B cell (primary cell): ENCODE data around the gene BEGAIN. TPM values are rescaled to one million over a fixed set of nuclear protein-coding genes. Genes with fewer than 3 reads are reported as not detected.

Experiments used
- ATAC-seq: fragments of 200-7000 bp; cut with Tn5 transposase; one replicate; pipeline ENCODE4 v1.10.0; 2021; ENCODE audit warnings: low read depth, mild to moderate bottlenecking, moderate number of reproducible peaks, moderate library complexity
- CTCF ChIA-PET: fragments of 350-600 bp; sonication (Branson Sonifier 250); formaldehyde crosslinking; loops from one replicate; lab custom pipeline; 2021; ENCODE audit warnings: antibody characterized with exemption, inconsistent platforms; lab: Charles Lee
- POLR2A ChIA-PET: fragments of 350-600 bp; sonication (Branson Sonifier 250); formaldehyde crosslinking; loops from one replicate; lab custom pipeline; 2021; ENCODE audit warnings: antibody characterized with exemption; lab: Charles Lee
- DNase-seq: peaks from one replicate; pipeline ENCODE4 v3.0.0; 2013
- H2AFZ ChIP-seq: 2 replicates; pipeline ENCODE4 v1.6.1; 2012; ENCODE audit warnings: mild to moderate bottlenecking, low read depth, low read length; ENCODE audit not compliant: insufficient read depth, poor library complexity, severe bottlenecking
- H3K27ac ChIP-seq, 2 donors: 1 replicate in 1 of 2; 2 replicates in 1 of 2; pipeline ENCODE4 v1.5.1; 2012 to 2013; ENCODE audit warnings: low read length in 2 of 2, mild to moderate bottlenecking in 2 of 2, moderate library complexity in 1 of 2
- H3K27me3 ChIP-seq, 4 experiments: fragments of 200-600 bp in 1 of 4; sonication (generic) in 1 of 4; replicated peaks in 1 of 4; 1 replicate in 2 of 4; 2 replicates in 2 of 4; pipeline versions ENCODE4 v1.6.1 to v1.7.0; 2013 to 2016; ENCODE audit warnings: low read length in 3 of 4, mild to moderate bottlenecking in 2 of 4, mixed read lengths in 1 of 4, moderate library complexity in 1 of 4; ENCODE audit not compliant: insufficient read depth in 4 of 4, control insufficient read depth in 3 of 4; ENCODE audit errors: control extremely low read depth in 1 of 4
- H3K36me3 ChIP-seq, 2 experiments: replicated peaks in 1 of 2; 1 replicate in 1 of 2; 2 replicates in 1 of 2; pipeline versions ENCODE4 v1.6.1 to v1.7.1; 2013; ENCODE audit warnings: low read length in 1 of 2; ENCODE audit not compliant: insufficient read depth in 2 of 2, control insufficient read depth in 1 of 2; ENCODE audit errors: control extremely low read depth in 1 of 2, extremely low read depth in 1 of 2
- H3K4me1 ChIP-seq, 2 donors: fragments of 200-600 bp in 1 of 2; sonication (generic) in 1 of 2; 1 replicate in 1 of 2; 2 replicates in 1 of 2; pipeline versions ENCODE4 v1.5.1 to v1.6.1; 2013 to 2017; ENCODE audit warnings: low read length in 2 of 2; ENCODE audit not compliant: control insufficient read depth in 2 of 2, insufficient read depth in 2 of 2
- H3K4me2 ChIP-seq: replicated peaks from 2 replicates; pipeline ENCODE3; 2012; ENCODE audit warnings: mild to moderate bottlenecking, low read depth, low read length; ENCODE audit not compliant: poor library complexity, severe bottlenecking
- H3K4me3 ChIP-seq, 5 experiments: fragments of 200-600 bp in 1 of 5; sonication (generic) in 1 of 5; 1 replicate in 3 of 5; 2 replicates in 2 of 5; pipeline versions ENCODE4 v1.5.1 to v1.7.0; 2011 to 2016; ENCODE audit warnings: low read length in 4 of 5, mild to moderate bottlenecking in 4 of 5, low read depth in 2 of 5, control low read depth in 1 of 5, moderate library complexity in 1 of 5; ENCODE audit not compliant: insufficient read depth in 1 of 5; ENCODE audit errors: control extremely low read depth in 1 of 5, extremely low read depth in 1 of 5
- H3K79me2 ChIP-seq: fragments of 200-600 bp; sonication (generic); one replicate; pipeline ENCODE4 v1.6.0; 2016; ENCODE audit warnings: low read length; ENCODE audit not compliant: control insufficient read depth, insufficient read depth
- H3K9ac ChIP-seq: fragments of 200-600 bp; sonication (generic); 2 replicates; pipeline ENCODE4 v1.6.1; 2017; ENCODE audit warnings: mild to moderate bottlenecking, low read length, moderate library complexity
- H3K9me3 ChIP-seq, 3 donors: one replicate each; pipeline versions ENCODE4 v1.6.1 to v1.7.1; 2013; ENCODE audit warnings: low read length in 2 of 3; ENCODE audit not compliant: control insufficient read depth in 2 of 3, insufficient read depth in 1 of 3; ENCODE audit errors: control extremely low read depth in 1 of 3
- H4K20me1 ChIP-seq: 2 replicates; pipeline ENCODE4 v1.6.0; 2012; ENCODE audit warnings: mild to moderate bottlenecking, low read length; ENCODE audit not compliant: insufficient read depth, control insufficient read depth, poor library complexity, severe bottlenecking
- H3K27ac Mint-ChIP-seq: one replicate; pipeline ENCODE4 v1.8.0; 2021; ENCODE audit warnings: mixed read lengths
- H3K27me3 Mint-ChIP-seq: one replicate; pipeline ENCODE4 v1.8.0; 2021; ENCODE audit warnings: mixed read lengths
- H3K4me1 Mint-ChIP-seq: one replicate; pipeline ENCODE4 v1.8.0; 2021; ENCODE audit warnings: mixed read lengths
- H3K4me3 Mint-ChIP-seq: one replicate; pipeline ENCODE4 v1.8.0; 2021; ENCODE audit warnings: mixed read lengths
- H3K9me3 Mint-ChIP-seq: one replicate; pipeline ENCODE4 v1.8.0; 2022; ENCODE audit warnings: mixed read lengths; ENCODE audit not compliant: insufficient read depth
- EZH2 ChIP-seq: IDR thresholded peaks from 2 replicates; pipeline ENCODE4 v1.6.1; 2012; ENCODE audit warnings: borderline replicate concordance, low read depth, mild to moderate bottlenecking, moderate library complexity, low read length; ENCODE audit not compliant: insufficient read depth, poor library complexity, severe bottlenecking
- WGBS: methylation state at CpG from one replicate; pipeline ENCODE4 v1.1.5; 2013; ENCODE audit warnings: missing lambda C conversion rate; ENCODE audit not compliant: insufficient coverage; 5-methylcytosine and 5-hydroxymethylcytosine counted together
- intact Hi-C: fragments of 100-400 bp; cut with micrococcal nuclease; formaldehyde crosslinking; loops from one replicate; pipeline ENCODE4 v1.10.0; 2022
- polyA plus RNA-seq: library from polyadenylated mRNA; depleted of rRNA; stranded (reverse); fragments of >200 nt; gene quantifications from 2 replicates; pipeline ENCODE4 v1.2.3, GENCODE V29; 2012
- total RNA-seq, 2 donors: library from RNA; stranded (reverse); fragments of 120-200 nt in 1 of 2; gene quantifications; 1 replicate in 1 of 2; 2 replicates in 1 of 2; pipeline versions ENCODE4 v1.2.3 to v1.2.4, GENCODE V29; 2013 to 2022
- TF ChIP-seq, protein P1 (sequence below): fragments of 200-600 bp; IDR thresholded peaks from one replicate; pipeline ENCODE4 v1.8.0; 2022; ENCODE audit warnings: antibody characterized with exemption, mild to moderate bottlenecking

Gene BEGAIN
- total and polyA plus RNA-seq, 2 donors (not counting 1 experiment from before 2014, with no cell fraction given): 4.9 TPM; not detected in 1

GRCh38 chr14:100561005-100561404 lies 26.2 kb downstream of the BEGAIN start:
- Mint-ChIP-seq H3K4me3 (no peak overlapping the region), H3K27me3 (peaks cover 23% of the 10 kb centered on the region), H3K4me1 (peaks cover 3% of the 10 kb centered on the region), H3K9me3 (no peaks in the 10 kb centered on the region), H3K27ac (no peak overlapping the region)
- DNase-seq (no peak), ATAC-seq (no peak)
- intact Hi-C loops: no loop called here
- ChIA-PET POLR2A (no interaction called here), CTCF (no interaction called here)
- TF ChIP-seq, protein P1, sequence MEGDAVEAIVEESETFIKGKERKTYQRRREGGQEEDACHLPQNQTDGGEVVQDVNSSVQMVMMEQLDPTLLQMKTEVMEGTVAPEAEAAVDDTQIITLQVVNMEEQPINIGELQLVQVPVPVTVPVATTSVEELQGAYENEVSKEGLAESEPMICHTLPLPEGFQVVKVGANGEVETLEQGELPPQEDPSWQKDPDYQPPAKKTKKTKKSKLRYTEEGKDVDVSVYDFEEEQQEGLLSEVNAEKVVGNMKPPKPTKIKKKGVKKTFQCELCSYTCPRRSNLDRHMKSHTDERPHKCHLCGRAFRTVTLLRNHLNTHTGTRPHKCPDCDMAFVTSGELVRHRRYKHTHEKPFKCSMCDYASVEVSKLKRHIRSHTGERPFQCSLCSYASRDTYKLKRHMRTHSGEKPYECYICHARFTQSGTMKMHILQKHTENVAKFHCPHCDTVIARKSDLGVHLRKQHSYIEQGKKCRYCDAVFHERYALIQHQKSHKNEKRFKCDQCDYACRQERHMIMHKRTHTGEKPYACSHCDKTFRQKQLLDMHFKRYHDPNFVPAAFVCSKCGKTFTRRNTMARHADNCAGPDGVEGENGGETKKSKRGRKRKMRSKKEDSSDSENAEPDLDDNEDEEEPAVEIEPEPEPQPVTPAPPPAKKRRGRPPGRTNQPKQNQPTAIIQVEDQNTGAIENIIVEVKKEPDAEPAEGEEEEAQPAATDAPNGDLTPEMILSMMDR: no peak
- TF ChIP-seq EZH2: no peak
- no peak overlapping the region for H3K27ac ChIP-seq
- peaks cover 0 to 6% of the 10 kb centered on the region in 2 donors for H3K4me1 ChIP-seq
- H3K79me2 ChIP-seq: no peaks in the 10 kb centered on the region
- H3K9me3 ChIP-seq: peaks cover 0 to 2% (median 0%) of the 10 kb centered on the region in 3 donors
- H3K27me3 ChIP-seq: peaks cover 0 to 5% (median 1%) of the 10 kb centered on the region in 4 experiments
- no peak overlapping the region for H3K4me2 ChIP-seq
- 83% methylated on average over 14 of the region's 15 CpGs for WGBS
- no peaks in the 10 kb centered on the region for H4K20me1 ChIP-seq
- no peak overlapping the region for H3K4me3 ChIP-seq
- no peak overlapping the region for H3K9ac ChIP-seq
- no peak overlapping the region for H2AFZ ChIP-seq
- H3K36me3 ChIP-seq: no peaks in the 10 kb centered on the region

DNA sequence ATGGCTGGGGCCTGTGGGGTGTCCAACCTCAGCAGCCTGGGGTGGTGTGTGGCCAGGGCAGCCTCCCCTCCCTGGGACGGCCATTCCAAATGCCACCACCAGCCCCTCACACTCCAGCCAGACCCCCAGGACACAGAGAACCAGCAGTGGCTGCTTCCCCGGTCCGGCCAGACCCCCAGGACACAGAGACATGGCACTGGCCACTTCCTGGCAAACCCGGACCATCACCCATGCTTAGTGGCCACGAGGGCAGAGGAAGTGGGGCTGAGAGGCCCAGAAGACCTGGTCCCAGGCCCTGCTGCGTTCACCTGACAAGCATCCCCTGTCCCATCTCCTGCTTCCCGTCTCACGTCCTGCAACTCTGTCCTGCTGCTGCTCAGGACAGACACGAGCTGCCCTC lies 26.7 kb downstream of the BEGAIN start:
- no peak for TF ChIP-seq EZH2
- TF ChIP-seq, protein P1: no peak
- no peak overlapping the region for H3K4me2 ChIP-seq
- H3K4me1 Mint-ChIP-seq: peaks cover 2% of the 10 kb centered on the region
- intact Hi-C loops: no loop called here
- DNase-seq: no peak
- H3K9ac ChIP-seq: no peak overlapping the region
- CTCF ChIA-PET: no interaction called here
- ATAC-seq: no peak
- H2AFZ ChIP-seq: no peak overlapping the region
- H3K4me3 ChIP-seq: no peak overlapping the region
- 91% methylated on average over 9 of the region's 9 CpGs for WGBS
- H3K36me3 ChIP-seq: no peaks in the 10 kb centered on the region
- H3K27me3 Mint-ChIP-seq: peaks cover 23% of the 10 kb centered on the region
- H3K4me1 ChIP-seq: peaks cover 0 to 6% of the 10 kb centered on the region in 2 donors
- H4K20me1 ChIP-seq: no peaks in the 10 kb centered on the region
- no peaks in the 10 kb centered on the region for H3K79me2 ChIP-seq
- POLR2A ChIA-PET: no interaction called here
- H3K27ac Mint-ChIP-seq: no peak overlapping the region
- H3K27ac ChIP-seq: no peak overlapping the region
- no peaks in the 10 kb centered on the region for H3K27me3 ChIP-seq
- no peak overlapping the region for H3K4me3 Mint-ChIP-seq
- peaks cover 0 to 2% (median 0%) of the 10 kb centered on the region in 3 donors for H3K9me3 ChIP-seq
- no peaks in the 10 kb centered on the region for H3K9me3 Mint-ChIP-seq
